ENCODE data around the gene EID3.
"Not testable (repeated sequence)": the region's sequence is repeated elsewhere in the genome, so short reads cannot be mapped to it uniquely, and the experiment has no call there.

Gene EID3

DNA sequence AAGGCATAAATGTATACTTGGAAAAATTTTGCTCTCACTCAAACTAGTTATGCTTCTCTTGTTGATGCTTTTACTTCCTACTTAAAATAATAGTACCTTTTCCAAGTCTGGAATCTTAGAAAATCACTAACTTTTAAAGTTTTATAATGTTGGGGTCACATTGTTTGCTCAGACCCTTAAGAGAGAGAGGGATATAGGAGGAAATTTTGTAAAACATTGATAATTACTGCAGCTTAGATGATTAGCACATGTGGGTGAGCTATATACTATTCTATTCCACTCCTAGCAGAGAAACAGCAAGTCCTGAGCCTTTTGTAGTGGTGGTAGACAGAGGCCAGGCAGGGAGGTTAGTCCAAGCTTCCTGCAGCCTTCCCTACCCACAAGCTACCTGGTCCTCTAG, 13.4 kb downstream of the EID3 start:
- no peak overlapping the region for H3K4me3 Mint-ChIP-seq
- no peaks in the 10 kb centered on the region for H3K9me3 Mint-ChIP-seq
- no peaks in the 10 kb centered on the region for H3K27me3 Mint-ChIP-seq
- no peak overlapping the region for H3K27ac Mint-ChIP-seq
- peaks cover 30% of the 10 kb centered on the region for H3K36me3 Mint-ChIP-seq
- peaks cover 4% of the 10 kb centered on the region for H3K4me1 Mint-ChIP-seq

DNA sequence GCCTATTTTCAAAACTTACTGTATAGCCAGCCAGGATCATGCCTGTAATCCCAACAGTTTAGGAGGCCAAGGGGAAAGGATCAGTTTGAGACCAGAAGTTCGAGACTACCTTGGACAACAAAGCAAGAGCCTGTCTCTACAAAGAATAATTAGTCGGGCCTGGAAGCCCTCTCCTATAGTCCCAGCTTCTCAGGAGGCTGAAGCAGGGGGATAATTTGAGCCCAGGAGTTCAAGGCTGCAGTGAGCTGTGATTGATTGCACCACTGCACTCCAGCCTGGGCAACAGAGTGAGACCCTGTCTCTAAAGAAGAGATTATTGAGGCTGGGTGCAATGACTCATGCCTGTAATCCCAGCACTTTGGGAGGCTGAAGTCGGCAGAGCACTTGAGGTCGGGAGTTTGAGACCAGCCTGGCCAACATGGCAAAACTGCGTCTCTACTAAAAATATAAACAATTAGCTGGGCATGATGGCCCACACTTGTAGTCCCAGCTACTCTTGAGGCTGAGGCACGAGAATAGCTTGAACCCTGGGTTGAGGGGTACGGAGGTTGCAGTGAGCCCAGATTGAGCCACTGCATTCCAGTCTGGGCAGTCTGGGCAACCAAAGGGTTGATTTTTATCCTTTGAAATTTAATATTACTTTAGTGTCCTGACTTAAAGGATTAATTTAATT, 14.1 kb downstream of the EID3 start:
- no peaks in the 10 kb centered on the region for H3K27me3 Mint-ChIP-seq
- H3K4me1 Mint-ChIP-seq = peaks cover 4% of the 10 kb centered on the region
- no peak overlapping the region for H3K4me3 Mint-ChIP-seq
- H3K27ac Mint-ChIP-seq = no peak overlapping the region
- peaks cover 29% of the 10 kb centered on the region for H3K36me3 Mint-ChIP-seq
- H3K9me3 Mint-ChIP-seq = no peaks in the 10 kb centered on the region

DNA sequence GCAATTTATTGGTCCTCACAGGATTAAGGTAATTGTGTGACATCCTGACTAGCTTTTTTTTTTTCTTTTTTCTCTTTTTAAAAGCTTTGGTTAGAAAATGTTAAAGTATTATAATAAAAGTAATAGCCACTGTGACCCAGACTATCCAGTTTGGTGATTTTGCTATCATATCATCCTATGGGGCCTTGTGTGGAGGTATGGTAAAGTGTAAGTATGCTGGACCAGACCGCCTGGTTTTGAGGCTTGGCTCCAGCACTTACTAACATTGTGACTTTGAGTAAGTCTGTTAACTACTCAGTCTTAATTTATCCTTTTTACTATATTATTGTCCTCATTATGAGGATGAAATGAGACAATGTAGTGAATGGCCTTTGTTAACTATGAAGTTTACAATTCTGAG, 15.5 kb downstream of the EID3 start:
- H3K27me3 Mint-ChIP-seq = no peaks in the 10 kb centered on the region
- H3K4me3 Mint-ChIP-seq = no peak overlapping the region
- no peaks in the 10 kb centered on the region for H3K4me1 Mint-ChIP-seq
- no peaks in the 10 kb centered on the region for H3K9me3 Mint-ChIP-seq
- peaks cover 24% of the 10 kb centered on the region for H3K36me3 Mint-ChIP-seq
- H3K27ac Mint-ChIP-seq = no peak overlapping the region

DNA sequence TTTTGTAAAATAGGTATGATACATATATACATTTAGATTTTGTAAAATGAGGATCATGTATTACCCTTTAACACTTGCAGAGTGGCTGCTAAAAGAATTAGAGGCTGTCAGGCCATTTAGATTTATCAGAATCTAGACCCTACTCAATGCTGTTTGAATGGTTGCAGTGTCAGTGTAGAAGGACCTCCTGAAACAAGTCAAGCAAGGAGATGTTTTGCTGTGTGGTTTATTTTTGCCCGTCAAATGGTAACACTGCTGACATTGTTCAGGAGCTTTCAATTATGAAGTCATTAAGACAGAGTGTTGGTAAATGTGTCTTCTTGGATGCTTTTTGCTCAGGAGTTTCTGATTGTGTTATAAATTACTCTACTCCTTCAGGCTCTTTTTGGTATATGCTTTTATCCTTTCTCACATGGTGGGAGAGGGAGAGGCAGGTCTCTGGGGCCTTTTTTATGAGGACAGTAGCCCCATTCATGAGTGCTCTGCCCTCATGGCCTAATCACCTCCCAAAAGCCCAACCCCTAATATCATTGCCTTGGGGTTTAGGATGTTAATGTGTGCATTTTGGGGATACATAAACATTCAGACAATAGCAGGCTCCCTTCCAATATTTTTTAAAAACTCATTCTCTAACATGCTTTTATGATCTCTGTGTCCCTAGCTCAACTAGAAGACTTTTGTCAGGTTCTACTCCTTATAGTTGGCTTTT, 16.5 kb downstream of the EID3 start:
- no peaks in the 10 kb centered on the region for H3K4me1 Mint-ChIP-seq
- H3K4me3 Mint-ChIP-seq = no peak overlapping the region
- H3K9me3 Mint-ChIP-seq = no peaks in the 10 kb centered on the region
- no peak overlapping the region for H3K27ac Mint-ChIP-seq
- peaks cover 29% of the 10 kb centered on the region for H3K36me3 Mint-ChIP-seq
- no peaks in the 10 kb centered on the region for H3K27me3 Mint-ChIP-seq

DNA sequence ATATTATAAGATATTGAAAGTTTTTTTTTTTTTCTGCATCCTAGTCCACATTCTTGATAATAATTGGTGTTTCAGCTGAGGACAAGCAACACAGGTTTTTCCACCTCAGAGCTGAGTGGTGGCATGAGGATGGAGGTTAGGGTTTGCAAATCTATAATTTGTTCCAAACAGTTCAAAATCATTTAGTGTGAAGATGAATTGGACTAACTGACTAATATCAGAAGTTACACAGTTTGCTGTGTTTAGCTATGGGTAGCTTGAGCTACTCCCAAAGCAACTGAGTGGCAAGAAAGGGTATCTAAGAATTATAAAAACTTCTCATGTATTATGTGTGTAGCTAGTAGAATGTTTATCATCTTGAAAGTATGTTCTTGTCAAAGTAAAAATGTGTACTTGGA, 17.1 kb downstream of the EID3 start:
- H3K9me3 Mint-ChIP-seq = no peaks in the 10 kb centered on the region
- no peak overlapping the region for H3K27ac Mint-ChIP-seq
- peaks cover 24% of the 10 kb centered on the region for H3K36me3 Mint-ChIP-seq
- H3K27me3 Mint-ChIP-seq = no peaks in the 10 kb centered on the region
- no peaks in the 10 kb centered on the region for H3K4me1 Mint-ChIP-seq
- H3K4me3 Mint-ChIP-seq = no peak overlapping the region

DNA sequence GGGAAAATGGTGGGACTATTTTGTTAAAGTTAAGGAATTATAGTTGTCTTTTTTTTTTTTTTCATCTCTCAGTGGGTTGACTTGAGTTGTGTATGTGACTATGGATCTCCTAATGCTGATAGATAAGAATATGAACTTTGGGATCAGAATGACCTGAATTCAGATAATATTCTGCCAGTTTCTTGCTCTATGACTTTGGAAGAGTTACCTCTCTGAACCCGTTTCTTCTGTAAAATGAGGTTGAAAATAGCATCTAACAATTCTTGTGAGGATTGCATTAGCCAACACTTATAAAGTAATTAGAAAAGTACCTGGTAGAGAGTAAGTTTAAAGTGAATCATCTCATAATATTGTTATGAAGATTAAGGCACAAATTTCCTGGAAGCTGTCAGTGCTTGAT, 18.4 kb downstream of the EID3 start:
- Mint-ChIP-seq H3K27me3 (no peaks in the 10 kb centered on the region), H3K4me1 (no peaks in the 10 kb centered on the region), H3K27ac (no peak overlapping the region), H3K4me3 (no peak overlapping the region), H3K9me3 (no peaks in the 10 kb centered on the region), H3K36me3 (peaks cover 22% of the 10 kb centered on the region)

DNA sequence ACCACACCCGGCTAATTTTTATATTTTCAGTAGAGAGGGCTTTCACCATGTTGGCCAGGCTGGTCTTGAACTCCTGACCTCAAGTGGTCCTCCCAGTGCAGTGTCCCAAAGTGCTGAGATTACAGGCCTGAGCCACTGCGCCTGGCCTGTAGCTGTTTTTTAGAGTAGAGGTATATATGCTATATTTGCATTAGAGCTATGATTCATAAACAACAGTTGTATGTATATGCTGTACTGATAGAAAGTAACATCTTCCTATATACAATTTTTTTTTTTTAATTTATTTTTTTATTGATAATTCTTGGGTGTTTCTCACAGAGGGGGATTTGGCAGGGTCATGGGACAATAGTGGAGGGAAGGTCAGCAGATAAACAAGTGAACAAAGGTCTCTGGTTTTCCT, 19.0 kb downstream of the EID3 start:
- H3K4me3 Mint-ChIP-seq, H3K9me3 Mint-ChIP-seq, H3K27me3 Mint-ChIP-seq, H3K4me1 Mint-ChIP-seq, H3K27ac Mint-ChIP-seq: not testable (repeated sequence)
- H3K36me3 Mint-ChIP-seq = peaks cover 24% of the 10 kb centered on the region

DNA sequence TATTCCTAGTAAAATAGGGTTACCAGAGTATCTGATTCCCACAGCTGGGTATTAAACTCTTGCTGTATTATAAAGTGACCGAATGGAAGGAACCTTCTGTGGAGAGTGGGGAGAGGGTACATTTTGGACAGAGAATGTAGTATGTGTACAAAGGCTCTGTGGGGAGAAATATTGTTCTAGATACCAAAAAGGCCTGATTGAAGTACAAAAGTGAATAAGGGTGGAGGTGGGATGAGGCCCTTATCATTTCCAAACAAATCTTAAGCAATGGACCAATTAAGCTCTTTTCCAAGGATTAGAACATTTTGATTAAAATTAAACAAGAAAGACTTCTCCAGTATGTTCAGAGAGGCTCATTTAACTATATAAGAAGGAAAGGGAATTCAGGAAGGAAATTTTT, 20.4 kb downstream of the EID3 start:
- Mint-ChIP-seq H3K4me3 (no peak overlapping the region), H3K36me3 (peaks cover 22% of the 10 kb centered on the region), H3K27me3 (no peaks in the 10 kb centered on the region), H3K27ac (no peak overlapping the region), H3K4me1 (no peaks in the 10 kb centered on the region), H3K9me3 (no peaks in the 10 kb centered on the region)

DNA sequence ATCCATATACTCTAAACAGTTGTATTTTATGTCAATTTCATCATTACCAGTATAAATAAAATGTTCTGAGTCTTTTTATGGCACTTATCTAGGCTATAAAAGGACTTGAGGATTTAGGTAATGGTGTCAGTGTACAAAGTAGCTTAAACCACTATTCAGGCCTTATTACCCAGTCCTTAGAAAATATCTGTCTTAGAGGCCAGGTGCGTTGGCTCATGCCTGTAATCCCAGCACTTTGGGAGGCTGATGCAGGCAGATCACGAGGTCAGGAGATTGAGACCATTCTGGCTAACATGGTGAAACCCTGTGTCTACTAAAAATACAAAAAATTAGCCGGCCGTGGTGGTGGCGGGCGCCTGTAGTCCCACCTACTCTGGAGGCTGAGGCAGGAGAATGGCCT, 24.7 kb downstream of the EID3 start:
- not testable (repeated sequence) for H3K4me1 Mint-ChIP-seq, H3K27me3 Mint-ChIP-seq, H3K27ac Mint-ChIP-seq, H3K4me3 Mint-ChIP-seq, H3K9me3 Mint-ChIP-seq
- H3K36me3 Mint-ChIP-seq = peaks cover 17% of the 10 kb centered on the region

DNA sequence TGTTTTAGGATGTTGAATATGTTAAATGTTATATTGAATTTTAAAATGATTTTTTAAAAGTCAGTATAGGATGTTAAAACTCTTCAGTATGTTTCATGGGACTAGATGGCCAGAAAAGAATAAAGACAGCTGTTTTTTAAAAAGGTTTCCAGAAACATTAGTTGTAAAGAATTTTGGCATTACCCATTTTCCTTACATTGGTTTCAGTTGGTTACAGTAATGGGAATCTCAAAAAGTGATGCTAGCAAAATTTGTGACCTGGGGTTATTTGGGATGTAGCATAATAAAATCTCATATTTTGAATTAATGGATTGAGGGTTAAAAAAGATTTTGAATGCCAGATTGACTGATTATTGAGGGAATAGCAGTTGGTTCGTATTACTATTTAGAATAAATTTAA, 25.3 kb downstream of the EID3 start:
- H3K4me1 Mint-ChIP-seq = peaks cover 3% of the 10 kb centered on the region
- H3K36me3 Mint-ChIP-seq = peaks cover 20% of the 10 kb centered on the region
- no peak overlapping the region for H3K27ac Mint-ChIP-seq
- no peak overlapping the region for H3K4me3 Mint-ChIP-seq
- H3K27me3 Mint-ChIP-seq = no peaks in the 10 kb centered on the region
- no peaks in the 10 kb centered on the region for H3K9me3 Mint-ChIP-seq

DNA sequence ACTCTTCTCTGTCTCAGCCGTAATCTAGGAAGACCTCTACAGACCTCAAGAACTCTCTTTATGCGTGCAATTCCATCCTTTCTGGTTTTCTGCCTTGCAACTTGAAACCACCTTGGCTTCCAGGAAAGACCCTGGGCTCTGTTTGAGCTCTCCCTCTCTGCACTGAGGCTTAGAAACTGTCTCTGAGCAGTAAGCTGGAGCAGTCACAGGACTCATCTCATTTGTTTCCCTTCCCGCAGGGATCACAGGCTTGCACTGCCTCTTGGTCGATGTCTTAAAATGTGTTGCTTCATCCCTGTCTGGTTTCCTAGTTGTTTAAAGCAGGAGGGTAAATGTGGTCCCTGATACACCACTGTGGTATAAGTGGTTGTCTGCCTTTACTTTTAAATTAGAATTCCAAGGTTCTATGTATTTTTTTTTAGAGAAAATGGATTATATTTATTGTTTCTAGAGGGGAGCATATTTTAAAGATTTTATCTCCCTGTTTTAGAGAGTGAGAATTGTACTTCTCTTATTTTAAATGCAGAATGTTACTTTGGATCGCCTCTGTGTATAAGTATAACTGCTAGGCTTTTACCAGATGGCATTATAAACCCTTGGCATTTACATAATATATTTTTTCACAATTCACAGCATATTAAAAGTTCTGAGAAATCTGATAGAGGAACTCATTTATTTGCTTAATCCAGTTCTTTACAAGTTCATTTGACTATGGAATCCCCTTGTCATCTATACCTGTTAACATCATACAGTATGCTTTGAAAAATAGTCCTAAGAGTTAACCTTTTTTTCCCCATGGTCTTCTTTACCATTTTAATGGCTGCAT, 26.4 kb downstream of the EID3 start:
- Mint-ChIP-seq H3K4me1 (peaks cover 3% of the 10 kb centered on the region), H3K36me3 (peaks cover 17% of the 10 kb centered on the region), H3K9me3 (no peaks in the 10 kb centered on the region), H3K27ac (no peak overlapping the region), H3K4me3 (no peak overlapping the region), H3K27me3 (no peaks in the 10 kb centered on the region)

DNA sequence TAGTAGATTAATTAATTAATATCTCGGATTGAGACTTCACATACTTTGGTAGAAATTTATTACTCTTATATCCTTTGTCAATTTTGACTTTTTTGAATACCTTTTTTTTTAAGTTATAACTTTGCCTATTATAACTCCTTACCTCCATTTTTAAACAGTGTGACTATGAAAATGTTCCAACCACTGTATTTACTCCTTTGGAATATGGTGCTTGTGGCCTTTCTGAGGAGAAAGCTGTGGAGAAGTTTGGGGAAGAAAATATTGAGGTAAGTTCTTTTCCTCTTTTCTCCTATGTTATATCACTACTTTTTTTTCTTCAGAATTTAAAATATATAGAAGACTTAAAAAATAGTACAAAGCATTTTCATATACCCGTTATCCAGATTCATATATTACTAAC, 27.8 kb downstream of the EID3 start:
- Mint-ChIP-seq H3K27me3 (no peaks in the 10 kb centered on the region), H3K9me3 (no peaks in the 10 kb centered on the region), H3K27ac (no peak overlapping the region), H3K36me3 (peaks cover 16% of the 10 kb centered on the region), H3K4me1 (peaks cover 3% of the 10 kb centered on the region), H3K4me3 (no peak overlapping the region)

DNA sequence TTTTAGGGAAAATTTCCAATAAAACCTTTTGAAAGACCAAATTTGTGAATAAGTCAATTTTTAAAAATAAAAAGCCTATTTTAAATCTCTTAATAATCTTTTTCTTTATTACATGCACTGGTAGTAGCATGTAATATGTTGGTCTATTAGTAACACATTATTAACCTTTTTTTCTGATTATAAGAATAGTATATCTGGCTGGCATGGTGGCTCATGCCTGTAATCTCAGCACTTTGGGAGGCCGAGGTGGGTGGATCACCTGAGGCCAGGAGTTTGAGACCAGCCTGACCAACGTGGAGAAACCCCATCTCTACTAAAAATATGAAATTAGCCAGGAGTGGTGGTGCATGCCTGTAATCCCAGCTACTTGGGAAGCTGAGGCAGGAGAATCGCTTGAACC, 28.7 kb downstream of the EID3 start:
- not testable (repeated sequence) for H3K4me3 Mint-ChIP-seq, H3K27ac Mint-ChIP-seq, H3K27me3 Mint-ChIP-seq, H3K9me3 Mint-ChIP-seq, H3K4me1 Mint-ChIP-seq
- H3K36me3 Mint-ChIP-seq = peaks cover 14% of the 10 kb centered on the region

DNA sequence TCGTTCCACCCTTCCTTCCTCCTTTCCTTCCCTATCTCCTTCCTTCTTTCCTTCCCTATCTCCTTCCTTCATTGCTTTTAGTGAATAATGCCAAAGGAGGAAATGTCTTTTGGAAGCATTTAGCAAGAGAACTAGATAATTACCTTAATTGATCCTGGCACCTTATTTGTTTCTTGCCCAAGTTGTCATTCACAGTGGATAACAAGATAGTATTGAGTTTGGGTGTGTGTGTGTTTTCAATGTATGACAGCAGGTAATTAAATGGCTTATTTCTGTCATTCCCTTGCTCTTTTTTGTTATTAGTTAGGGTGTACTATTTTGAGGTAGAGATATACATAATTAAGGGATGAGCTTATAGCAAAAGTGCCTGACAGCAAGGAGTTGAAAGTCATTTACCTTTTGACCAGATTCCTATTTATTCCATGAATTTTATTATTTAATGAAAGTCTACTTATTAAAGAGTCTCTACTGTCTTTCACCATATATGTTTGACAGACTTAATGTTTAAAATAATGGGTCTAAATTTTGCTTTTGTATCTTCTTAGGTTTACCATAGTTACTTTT, 30.2 kb downstream of the EID3 start:
- Mint-ChIP-seq H3K4me1 (peaks cover 3% of the 10 kb centered on the region), H3K36me3 (peaks cover 14% of the 10 kb centered on the region), H3K4me3 (no peak overlapping the region), H3K9me3 (no peaks in the 10 kb centered on the region), H3K27me3 (no peaks in the 10 kb centered on the region), H3K27ac (no peak overlapping the region)

DNA sequence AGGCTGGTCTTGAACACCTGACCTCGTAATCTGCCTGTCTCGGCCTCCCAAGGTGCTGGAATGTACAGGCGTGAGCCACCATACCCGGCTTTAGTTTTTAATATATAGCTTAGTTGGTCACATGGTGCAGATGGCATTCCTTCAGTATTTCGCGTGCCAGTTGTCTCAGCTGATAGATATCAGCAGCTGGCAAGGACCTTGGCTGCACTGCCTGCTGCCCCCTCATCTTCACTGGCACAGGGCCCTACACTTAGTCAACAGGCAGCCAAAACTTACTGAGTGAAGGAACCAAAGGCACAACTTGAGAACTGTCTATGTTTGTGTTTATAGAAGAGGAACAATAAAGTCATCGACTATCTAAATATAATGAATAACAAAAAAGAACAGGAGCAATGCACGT, 31.0 kb downstream of the EID3 start:
- H3K9me3 Mint-ChIP-seq = no peaks in the 10 kb centered on the region
- H3K36me3 Mint-ChIP-seq = peaks cover 9% of the 10 kb centered on the region
- H3K4me3 Mint-ChIP-seq = no peak overlapping the region
- peaks cover 3% of the 10 kb centered on the region for H3K4me1 Mint-ChIP-seq
- no peaks in the 10 kb centered on the region for H3K27me3 Mint-ChIP-seq
- no peak overlapping the region for H3K27ac Mint-ChIP-seq

DNA sequence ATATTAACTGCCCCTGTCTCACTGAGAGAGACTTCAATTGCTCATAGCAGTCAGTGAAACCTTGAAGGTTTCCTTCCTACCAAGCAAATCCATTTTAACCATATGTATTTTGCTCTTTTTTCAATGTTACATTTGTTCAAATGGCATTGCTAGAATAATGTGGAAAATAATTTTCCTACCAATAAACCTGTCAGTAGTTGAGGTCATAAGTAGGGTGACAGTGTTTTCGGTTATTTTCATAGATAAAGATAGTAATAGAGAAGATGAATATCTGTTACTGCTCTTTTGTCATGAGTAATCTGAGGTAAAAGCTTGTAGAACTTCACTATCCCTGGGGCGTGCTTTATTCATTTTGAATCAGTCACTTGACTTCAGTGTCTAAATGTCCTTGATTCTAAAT, 32.6 kb downstream of the EID3 start:
- Mint-ChIP-seq H3K4me1 (peaks cover 3% of the 10 kb centered on the region), H3K27me3 (no peaks in the 10 kb centered on the region), H3K9me3 (no peaks in the 10 kb centered on the region), H3K36me3 (peaks cover 15% of the 10 kb centered on the region), H3K4me3 (no peak overlapping the region), H3K27ac (no peak overlapping the region)
